BLaER1 treated with 17β-estradiol and CSF1 and Interleukin-3, amounts not matched to agents 10 nM and 100 nM (cell line): Measurements from ENCODE around the gene CARMIL1.

Experiments
- H3K27ac ChIP-seq, 11 experiments: shearing (Covaris generic); formaldehyde crosslinking; 2 replicates each; pipeline ENCODE4 v1.8.1; 2022
- H3K27me3 ChIP-seq, 11 experiments: shearing (Covaris generic); formaldehyde crosslinking; 2 replicates each; pipeline ENCODE4 v1.8.1; 2022
- H3K36me3 ChIP-seq, 11 experiments: shearing (Covaris generic); formaldehyde crosslinking; 2 replicates each; pipeline ENCODE4 v1.8.1; 2022
- H3K4me1 ChIP-seq, 10 experiments: shearing (Covaris generic); formaldehyde crosslinking; 2 replicates each; pipeline ENCODE4 v1.8.1; 2022
- H3K4me2 ChIP-seq, 11 experiments: shearing (Covaris generic); formaldehyde crosslinking; 2 replicates each; pipeline ENCODE4 v1.8.1; 2022
- H3K4me3 ChIP-seq, 10 experiments: shearing (Covaris generic); formaldehyde crosslinking; 2 replicates each; pipeline ENCODE4 v1.8.1; 2022
- H3K9ac ChIP-seq, 11 experiments: shearing (Covaris generic); formaldehyde crosslinking; 2 replicates each; pipeline ENCODE4 v1.8.1; 2022
- H3K9me3 ChIP-seq, 11 experiments: shearing (Covaris generic); formaldehyde crosslinking; replicated peaks in 1 of 11; 2 replicates each; pipeline ENCODE4 v1.8.1; 2022
- H4K20me1 ChIP-seq, 11 experiments: shearing (Covaris generic); formaldehyde crosslinking; 2 replicates each; pipeline ENCODE4 v1.8.1; 2022
- Cebpa-rat ChIP-seq, 11 experiments: shearing (Covaris generic); IDR thresholded peaks; 2 replicates each; pipeline ENCODE4 v1.8.1; 2022

CARMIL1 gene

GRCh38 chr6:25489399-25489798 is 210.2 kb downstream of the CARMIL1 start:
- TF ChIP-seq Cebpa-rat (IDR thresholded peaks at IDR 0.05): no peak
- Histone ChIP-seq H3K36me3 (no peaks in the 10 kb centered on the region), H3K9me3 (no peaks in the 10 kb centered on the region), H3K9ac (no peak overlapping the region), H3K27ac (no peak overlapping the region), H3K4me1 (peaks cover 0 to 11% (median 0%) of the 10 kb centered on the region in 10 experiments; a peak in 4 of 20 replicates), H3K4me2 (no peak overlapping the region), H3K27me3 (no peaks in the 10 kb centered on the region), H3K4me3 (no peak overlapping the region), H4K20me1 (no peaks in the 10 kb centered on the region)

- Histone ChIP-seq H3K9me3 (no peaks in the 10 kb centered on the region), H3K4me2 (no peak overlapping the region), H3K9ac (no peak overlapping the region), H3K27ac (no peak overlapping the region), H4K20me1 (no peaks in the 10 kb centered on the region), H3K4me3 (no peak overlapping the region), H3K36me3 (no peaks in the 10 kb centered on the region), H3K27me3 (no peaks in the 10 kb centered on the region), H3K4me1 (peaks cover 0 to 11% (median 0%) of the 10 kb centered on the region in 10 experiments; a peak in 4 of 20 replicates)
- TF ChIP-seq Cebpa-rat (IDR thresholded peaks at IDR 0.05): no peak
Measured at GRCh38 chr6:25490018-25490801, 211.0 kb downstream of the CARMIL1 start.

- Histone ChIP-seq H3K4me3 (no peak overlapping the region), H3K27me3 (no peaks in the 10 kb centered on the region), H3K36me3 (no peaks in the 10 kb centered on the region), H3K4me1 (peaks cover 0 to 14% (median 0%) of the 10 kb centered on the region in 10 experiments; a peak in 6 of 20 replicates), H3K4me2 (no peak overlapping the region), H3K9ac (no peak overlapping the region), H3K9me3 (no peaks in the 10 kb centered on the region), H3K27ac (no peak overlapping the region), H4K20me1 (no peaks in the 10 kb centered on the region)
- TF ChIP-seq Cebpa-rat (IDR thresholded peaks at IDR 0.05): no peak
Measured at GRCh38 chr6:25492951-25493350, 213.8 kb downstream of the CARMIL1 start.

GRCh38 chr6:25494469-25494868 is 215.3 kb downstream of the CARMIL1 start:
- no peak overlapping the region for H3K4me2 ChIP-seq
- no peaks in the 10 kb centered on the region for H3K27me3 ChIP-seq
- no peak overlapping the region for H3K27ac ChIP-seq
- H4K20me1 ChIP-seq: no peaks in the 10 kb centered on the region
- H3K4me3 ChIP-seq: no peak overlapping the region
- H3K9me3 ChIP-seq: no peaks in the 10 kb centered on the region
- no peak overlapping the region for H3K9ac ChIP-seq
- H3K36me3 ChIP-seq: no peaks in the 10 kb centered on the region
- H3K4me1 ChIP-seq: peaks cover 0 to 17% (median 0%) of the 10 kb centered on the region in 10 experiments; a peak in 6 of 20 replicates
- no peak for TF ChIP-seq Cebpa-rat (IDR thresholded peaks at IDR 0.05)

GRCh38 chr6:25497383-25498040 is 218.3 kb downstream of the CARMIL1 start:
- Histone ChIP-seq H3K36me3 (no peaks in the 10 kb centered on the region), H3K27me3 (no peaks in the 10 kb centered on the region), H3K27ac (no peak overlapping the region), H4K20me1 (no peaks in the 10 kb centered on the region), H3K4me3 (no peak overlapping the region), H3K4me1 (peaks cover 0 to 17% (median 0%) of the 10 kb centered on the region in 10 experiments; a peak in 6 of 20 replicates), H3K9me3 (no peaks in the 10 kb centered on the region), H3K4me2 (peak overlapping the region in 3 of 11 experiments; percentile 6 to 56 (median 36); a peak in 3 of 22 replicates), H3K9ac (no peak overlapping the region)
- TF ChIP-seq Cebpa-rat (IDR thresholded peaks at IDR 0.05): no peak

GRCh38 chr6:25498505-25498904 is 219.3 kb downstream of the CARMIL1 start:
- Histone ChIP-seq H3K4me1 (peaks cover 0 to 17% (median 0%) of the 10 kb centered on the region in 10 experiments; a peak in 6 of 20 replicates), H3K27me3 (no peaks in the 10 kb centered on the region), H3K4me3 (no peak overlapping the region), H3K9ac (no peak overlapping the region), H3K9me3 (no peaks in the 10 kb centered on the region), H4K20me1 (no peaks in the 10 kb centered on the region), H3K4me2 (no peak overlapping the region), H3K27ac (no peak overlapping the region), H3K36me3 (no peaks in the 10 kb centered on the region)
- TF ChIP-seq Cebpa-rat (IDR thresholded peaks at IDR 0.05): no peak

GRCh38 chr6:25499615-25500235 is 220.6 kb downstream of the CARMIL1 start:
- TF ChIP-seq Cebpa-rat (IDR thresholded peaks at IDR 0.05): no peak
- Histone ChIP-seq H3K4me2 (no peak overlapping the region), H4K20me1 (no peaks in the 10 kb centered on the region), H3K27me3 (no peaks in the 10 kb centered on the region), H3K4me1 (peaks cover 0 to 17% (median 0%) of the 10 kb centered on the region in 10 experiments; a peak in 6 of 20 replicates), H3K27ac (no peak overlapping the region), H3K9me3 (no peaks in the 10 kb centered on the region), H3K9ac (no peak overlapping the region), H3K4me3 (no peak overlapping the region), H3K36me3 (no peaks in the 10 kb centered on the region)

- Histone ChIP-seq H3K36me3 (no peaks in the 10 kb centered on the region), H3K4me1 (peaks cover 0 to under 1% (median 0%) of the 10 kb centered on the region in 10 experiments; a peak in 1 of 20 replicates), H3K9me3 (no peaks in the 10 kb centered on the region), H3K9ac (no peak overlapping the region), H4K20me1 (no peaks in the 10 kb centered on the region), H3K27me3 (no peaks in the 10 kb centered on the region), H3K27ac (no peak overlapping the region), H3K4me2 (no peak overlapping the region), H3K4me3 (no peak overlapping the region)
- TF ChIP-seq Cebpa-rat (IDR thresholded peaks at IDR 0.05): no peak
Measured at GRCh38 chr6:25503686-25504085, 224.5 kb downstream of the CARMIL1 start.

GRCh38 chr6:25504661-25505060 is 225.5 kb downstream of the CARMIL1 start:
- Histone ChIP-seq H3K4me2 (no peak overlapping the region), H3K27ac (no peak overlapping the region), H3K36me3 (no peaks in the 10 kb centered on the region), H3K4me1 (no peaks in the 10 kb centered on the region), H3K27me3 (no peaks in the 10 kb centered on the region), H3K9me3 (no peaks in the 10 kb centered on the region), H3K9ac (no peak overlapping the region), H3K4me3 (no peak overlapping the region), H4K20me1 (no peaks in the 10 kb centered on the region)
- no peak for TF ChIP-seq Cebpa-rat (IDR thresholded peaks at IDR 0.05)
